Neuronal stem cell (in vitro differentiated cells): Measurements from ENCODE around the gene BSG.
A peak's percentile ranks its signal among the peaks of the same experiment; 100 is the strongest.

Experiments used
- DNase-seq: peaks from one replicate; pipeline ENCODE4 v3.0.0-alpha.2; 2013; ENCODE audit warnings: low spot score
- H2AFZ ChIP-seq: one replicate; pipeline ENCODE4 v1.6.1; 2013; ENCODE audit warnings: mild to moderate bottlenecking, low read length, inconsistent platforms
- H2AK5ac ChIP-seq: 2 replicates; pipeline ENCODE4 v1.6.1; 2013; ENCODE audit warnings: low read depth, mild to moderate bottlenecking, inconsistent platforms, low read length, moderate library complexity, mixed read lengths
- H2BK120ac ChIP-seq: 2 replicates; pipeline ENCODE4 v1.6.1; 2013; ENCODE audit warnings: low read depth, mild to moderate bottlenecking, inconsistent platforms, low read length, moderate library complexity, mixed read lengths
- H2BK12ac ChIP-seq: one replicate; pipeline ENCODE4 v1.6.1; 2013; ENCODE audit warnings: low read length, inconsistent platforms
- H2BK15ac ChIP-seq: 2 replicates; pipeline ENCODE4 v1.6.1; 2013; ENCODE audit warnings: mild to moderate bottlenecking, low read length, inconsistent platforms, mixed read lengths
- H2BK5ac ChIP-seq: one replicate; pipeline ENCODE4 v1.6.1; 2013; ENCODE audit warnings: inconsistent platforms, mild to moderate bottlenecking, low read length, moderate library complexity
- H3K14ac ChIP-seq: one replicate; pipeline ENCODE4 v1.6.1; 2013; ENCODE audit warnings: low read length, inconsistent platforms
- H3K18ac ChIP-seq: 2 replicates; pipeline ENCODE4 v1.6.1; 2013; ENCODE audit warnings: low read length, inconsistent platforms
- H3K23ac ChIP-seq: 2 replicates; pipeline ENCODE4 v1.6.1; 2013; ENCODE audit warnings: low read depth, mild to moderate bottlenecking, mixed read lengths, low read length, inconsistent platforms; ENCODE audit not compliant: poor library complexity
- H3K27ac ChIP-seq: replicated peaks from 3 replicates; pipeline ENCODE4 v1.5.1; 2013; ENCODE audit warnings: low read length, inconsistent platforms
- H3K27me3 ChIP-seq, 3 experiments: 2 replicates each; pipeline ENCODE4 v1.6.1; 2013; ENCODE audit warnings: low read length in 3 of 3, mild to moderate bottlenecking in 2 of 3, inconsistent platforms in 1 of 3, low read depth in 1 of 3, mixed read lengths in 1 of 3, moderate library complexity in 1 of 3; ENCODE audit not compliant: control insufficient read depth in 3 of 3, insufficient read depth in 3 of 3
- H3K36me3 ChIP-seq, 2 donors: replicated peaks in 1 of 2; 2 replicates each; pipeline ENCODE4 v1.6.1; 2013; ENCODE audit warnings: low read length in 2 of 2; ENCODE audit not compliant: control insufficient read depth in 2 of 2, insufficient read depth in 2 of 2
- H3K4ac ChIP-seq: 2 replicates; pipeline ENCODE4 v1.6.1; 2013; ENCODE audit warnings: inconsistent platforms, mild to moderate bottlenecking, low read length, moderate library complexity
- H3K4me1 ChIP-seq, 2 donors: 1 replicate in 1 of 2; 2 replicates in 1 of 2; pipeline ENCODE4 v1.6.1; 2013; ENCODE audit warnings: low read length in 2 of 2, low read depth in 1 of 2; ENCODE audit not compliant: control insufficient read depth in 2 of 2, insufficient read depth in 1 of 2
- H3K4me2 ChIP-seq: one replicate; pipeline ENCODE4 v1.6.1; 2013; ENCODE audit warnings: mild to moderate bottlenecking, low read length, inconsistent platforms; ENCODE audit not compliant: insufficient read depth, poor library complexity, severe bottlenecking
- H3K4me3 ChIP-seq, 2 donors: 2 replicates each; pipeline ENCODE4 v1.5.1; 2013; ENCODE audit warnings: low read length in 2 of 2, mild to moderate bottlenecking in 2 of 2, inconsistent platforms in 1 of 2, moderate library complexity in 1 of 2
- H3K79me1 ChIP-seq: one replicate; pipeline ENCODE4 v1.6.1; 2013; ENCODE audit warnings: low read depth, mild to moderate bottlenecking, inconsistent platforms, low read length, moderate library complexity
- H3K9ac ChIP-seq: one replicate; pipeline ENCODE4 v1.6.1; 2013; ENCODE audit warnings: mild to moderate bottlenecking, low read depth, low read length, inconsistent platforms; ENCODE audit not compliant: poor library complexity
- H3K9me3 ChIP-seq, 2 donors: replicated peaks in 1 of 2; 2 replicates each; pipeline versions ENCODE3 to v1.6.1; 2013; ENCODE audit warnings: low read length in 2 of 2, mild to moderate bottlenecking in 2 of 2, inconsistent platforms in 1 of 2, low read depth in 1 of 2, mixed read lengths in 1 of 2, moderate library complexity in 1 of 2; ENCODE audit not compliant: control insufficient read depth in 2 of 2, insufficient read depth in 1 of 2
- H4K8ac ChIP-seq: one replicate; pipeline ENCODE4 v1.6.1; 2013; ENCODE audit warnings: low read depth, mild to moderate bottlenecking, inconsistent platforms, low read length, moderate library complexity
- H4K91ac ChIP-seq: one replicate; pipeline ENCODE4 v1.6.1; 2013; ENCODE audit warnings: low read length, low read depth, mild to moderate bottlenecking, inconsistent platforms; ENCODE audit not compliant: poor library complexity
- whole genome bisulfite sequencing, 2 donors: extraction: QIAGEN DNeasy Blood & Tissue Kit; methylation state at CpG; one replicate each; pipeline ENCODE4 v1.1.7; 2013; ENCODE audit warnings: missing lambda C conversion rate in 2 of 2, mixed read lengths in 1 of 2; ENCODE audit not compliant: insufficient read length in 2 of 2, insufficient replicate concordance in 1 of 2; ENCODE audit errors: extremely low coverage in 2 of 2; 5-methylcytosine and 5-hydroxymethylcytosine counted together

The BSG gene

GRCh38 chr19:629961-630714 is 57.7 kb downstream of the BSG start:
- no CpG with 5 or more reads among the region's 30 CpGs for WGBS, 2 donors
- H3K27me3 ChIP-seq = no peaks in the 10 kb centered on the region
- H3K14ac ChIP-seq = no peak overlapping the region
- no peak overlapping the region for H3K9ac ChIP-seq
- peak overlapping the region; percentile 11 for H3K18ac ChIP-seq
- H2BK5ac ChIP-seq = peak overlapping the region; percentile 35
- no peak overlapping the region for H2AFZ ChIP-seq
- H3K4me3 ChIP-seq = peak overlapping the region in 1 of 2 donors; percentile 39
- no peak overlapping the region for H4K8ac ChIP-seq
- peak overlapping the region; percentile 43 for H3K23ac ChIP-seq
- H3K27ac ChIP-seq = no peak overlapping the region
- no peak for DNase-seq
- H3K9me3 ChIP-seq = no peaks in the 10 kb centered on the region
- H2BK120ac ChIP-seq = no peak overlapping the region
- H2BK12ac ChIP-seq = no peak overlapping the region
- H3K79me1 ChIP-seq = peaks cover 12% of the 10 kb centered on the region
- H3K4me1 ChIP-seq = peaks cover 8% of the 10 kb centered on the region in 2 donors
- no peak overlapping the region for H4K91ac ChIP-seq
- peak overlapping the region; percentile 37 for H3K4ac ChIP-seq
- H2BK15ac ChIP-seq = no peak overlapping the region
- no peak overlapping the region for H3K4me2 ChIP-seq
- H3K36me3 ChIP-seq = peaks cover 10 to 39% of the 10 kb centered on the region in 2 donors
- no peak overlapping the region for H2AK5ac ChIP-seq

DNA sequence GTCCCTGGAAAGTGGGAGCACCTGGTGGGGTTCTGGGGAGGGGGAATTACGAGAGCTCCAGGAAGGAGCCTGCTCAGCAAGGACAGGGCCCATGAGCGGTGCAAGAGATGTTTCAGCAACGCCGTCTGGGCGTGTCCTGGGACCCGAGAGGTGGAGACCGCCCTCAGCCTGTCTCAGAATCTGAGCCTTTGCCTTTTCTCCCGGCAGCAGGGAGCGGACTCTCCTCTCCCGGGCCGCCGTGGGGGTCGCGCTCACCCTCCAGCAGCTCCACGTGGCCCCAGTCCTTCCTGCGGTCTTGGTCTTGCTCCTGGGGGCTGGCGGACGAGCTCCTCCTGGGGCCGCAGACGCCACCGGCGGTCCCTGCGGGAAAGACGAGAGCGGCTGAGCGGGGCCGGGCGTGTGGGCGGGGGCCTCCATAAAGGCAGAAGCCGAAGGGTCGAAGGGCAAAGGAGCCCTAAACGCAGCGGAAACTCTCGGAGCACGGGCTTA is 60.2 kb downstream of the BSG start:
- H3K79me1 ChIP-seq = peaks cover 8% of the 10 kb centered on the region
- H3K27me3 ChIP-seq = no peaks in the 10 kb centered on the region
- H3K36me3 ChIP-seq = peaks cover 7 to 28% of the 10 kb centered on the region in 2 donors
- no peak overlapping the region for H2BK5ac ChIP-seq
- peaks cover 8% of the 10 kb centered on the region in 2 donors for H3K4me1 ChIP-seq
- H4K91ac ChIP-seq = no peak overlapping the region
- H2AK5ac ChIP-seq = peak overlapping the region; percentile 81
- H3K27ac ChIP-seq = peak overlapping the region; percentile 37
- H3K18ac ChIP-seq = peak overlapping the region; percentile 83
- peak overlapping the region; percentile 90 to 100 for H3K4me3 ChIP-seq
- peak overlapping the region; percentile 87 for H2AFZ ChIP-seq
- H3K23ac ChIP-seq = peak overlapping the region; percentile 91
- H4K8ac ChIP-seq = no peak overlapping the region
- peak overlapping the region; percentile 46 for H3K4ac ChIP-seq
- peak overlapping the region; percentile 96 for H3K4me2 ChIP-seq
- peak overlapping the region; percentile 75 for H3K14ac ChIP-seq
- no peak overlapping the region for H2BK12ac ChIP-seq
- no CpG with 5 or more reads among the region's 35 CpGs for WGBS, 2 donors
- H2BK15ac ChIP-seq = peak overlapping the region; percentile 26
- H3K9me3 ChIP-seq = no peaks in the 10 kb centered on the region
- peak; percentile 46 for DNase-seq
- H3K9ac ChIP-seq = peak overlapping the region; percentile 97
- no peak overlapping the region for H2BK120ac ChIP-seq
